HG03066 (cell line): Measurements from ENCODE around the gene ATP7B.

Source experiments
- ATAC-seq: cut with Tn5 transposase; IDR thresholded peaks from one replicate; pipeline ENCODE4 v1.9.1; 2021; ENCODE audit warnings: low read depth; ENCODE audit not compliant: unreplicated experiment

Gene ATP7B

DNA sequence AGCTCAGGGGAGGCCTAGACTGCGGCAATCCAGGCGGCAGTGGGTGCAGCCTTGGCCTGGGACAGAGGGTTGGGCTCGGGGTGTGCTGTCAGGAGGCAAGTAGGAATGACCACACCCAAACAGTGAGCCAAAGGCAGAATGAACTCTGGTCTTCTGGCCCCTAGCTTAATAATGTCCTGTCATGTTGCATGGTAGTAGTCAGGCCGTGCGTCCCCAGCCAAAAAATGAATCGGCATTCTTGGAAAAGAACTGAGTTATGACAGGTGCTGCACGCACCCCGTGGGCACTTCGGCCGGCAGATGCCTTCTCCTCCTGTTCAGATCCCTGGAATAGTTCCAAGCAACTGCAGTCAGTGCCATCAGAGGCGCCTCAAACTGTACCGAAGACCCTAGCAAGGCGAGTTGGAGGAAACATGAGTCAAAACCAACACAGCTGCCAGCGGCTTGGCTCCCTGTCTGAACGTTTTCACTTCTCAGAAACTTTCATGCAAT lies 55.9 kb downstream of the ATP7B start:
- ATAC-seq = no peak

DNA sequence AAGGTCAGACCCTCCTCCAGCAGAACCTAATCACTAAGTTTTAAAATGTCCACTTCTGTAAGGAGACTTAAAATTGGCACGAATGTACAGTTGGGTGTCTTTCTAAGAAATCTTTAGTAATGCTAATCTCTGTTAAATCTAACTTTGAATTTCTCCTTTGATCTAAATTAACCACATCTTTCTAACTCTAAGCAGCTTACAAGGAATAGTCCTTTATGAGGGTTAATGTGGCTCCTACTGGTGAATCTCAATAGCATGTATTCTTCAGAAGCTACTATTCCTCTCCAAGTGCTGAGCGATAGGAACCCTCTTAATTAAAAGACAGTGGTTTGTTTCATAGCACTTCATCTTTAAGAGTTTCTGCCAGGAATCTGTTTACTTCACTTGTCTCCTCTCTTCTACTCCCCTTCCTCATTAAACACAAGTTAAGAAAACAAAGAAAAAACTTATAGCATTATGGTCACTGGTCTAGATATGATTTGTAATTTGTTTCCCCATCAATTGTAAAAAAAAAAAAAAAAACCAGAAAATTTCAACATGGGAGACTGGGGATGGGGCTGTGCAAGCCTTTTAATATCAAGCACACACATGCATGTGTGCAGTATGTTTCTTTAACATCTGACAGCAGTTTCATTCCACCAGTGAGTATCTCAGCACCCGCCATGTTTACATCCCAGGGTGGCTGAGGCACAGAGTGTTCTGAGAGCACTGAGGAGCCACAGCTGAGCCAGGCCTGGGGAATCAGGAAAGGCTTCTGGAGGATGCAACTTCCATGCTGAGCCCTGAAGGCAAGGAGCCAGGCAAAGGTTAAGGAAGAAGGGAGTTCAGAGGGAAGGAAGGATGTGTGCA lies 57.7 kb downstream of the ATP7B start:
- no peak for ATAC-seq

DNA sequence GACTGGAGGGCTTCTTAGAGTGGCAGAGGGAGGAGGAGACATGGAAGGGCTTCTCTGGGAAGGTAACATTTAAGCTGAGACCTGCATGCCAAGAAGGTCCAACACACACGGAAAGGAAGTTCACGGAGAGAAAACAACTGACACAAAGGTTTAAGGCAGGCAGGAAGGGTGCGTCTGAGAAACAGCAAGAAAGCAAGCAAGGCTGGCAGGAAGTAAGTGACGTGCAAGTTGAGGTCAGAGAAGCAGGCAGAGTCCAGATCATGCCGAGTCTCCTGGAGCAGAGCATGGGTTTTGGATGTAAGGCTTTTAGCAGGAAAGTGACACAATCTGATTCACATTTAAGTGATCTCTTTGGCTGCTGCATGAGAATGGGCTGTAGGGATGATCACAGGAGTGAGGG lies 60.5 kb downstream of the ATP7B start:
- no peak for ATAC-seq

DNA sequence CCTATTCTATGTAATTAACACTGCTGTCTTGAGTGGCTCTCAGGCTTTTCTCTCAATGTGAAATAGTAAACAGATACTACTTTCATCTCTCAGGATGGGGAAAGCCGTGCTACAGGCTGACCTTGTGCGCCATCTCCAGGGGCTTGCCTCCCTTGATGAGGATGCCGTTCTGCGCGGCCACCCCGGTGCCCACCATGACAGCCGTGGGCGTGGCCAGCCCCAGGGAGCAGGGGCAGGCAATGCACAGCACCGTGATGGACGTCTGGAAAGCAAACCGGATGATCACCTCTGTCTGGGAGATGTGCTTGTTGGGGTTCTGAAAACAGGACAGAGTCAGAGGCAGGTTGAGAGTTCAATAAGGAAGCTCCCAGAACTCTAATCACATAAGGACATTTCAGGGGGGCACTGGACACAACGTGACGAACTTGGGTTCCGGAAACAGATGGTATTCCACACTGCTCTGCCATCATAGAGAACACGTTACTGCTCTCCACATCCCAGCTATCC lies 65.0 kb downstream of the ATP7B start:
- no peak for ATAC-seq

DNA sequence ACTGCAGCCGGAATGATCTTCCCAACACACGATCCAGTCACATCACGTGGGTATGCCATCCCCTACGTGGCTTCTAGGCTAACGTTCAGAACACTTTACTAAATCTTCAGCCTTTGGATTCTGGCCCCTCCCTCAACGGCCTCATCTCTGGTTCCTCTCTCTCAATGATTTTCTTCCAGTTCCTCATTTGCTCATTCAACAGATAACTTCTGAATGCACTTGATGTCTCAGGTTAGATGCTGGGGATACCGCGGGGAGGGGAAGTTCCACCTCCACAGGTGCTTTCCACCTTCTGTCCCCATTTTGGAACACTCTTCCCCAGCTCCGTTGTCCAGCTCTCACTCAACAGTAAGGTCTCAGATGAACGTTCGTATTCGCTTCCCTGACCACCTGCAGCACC lies 66.1 kb downstream of the ATP7B start:
- ATAC-seq = no peak

DNA sequence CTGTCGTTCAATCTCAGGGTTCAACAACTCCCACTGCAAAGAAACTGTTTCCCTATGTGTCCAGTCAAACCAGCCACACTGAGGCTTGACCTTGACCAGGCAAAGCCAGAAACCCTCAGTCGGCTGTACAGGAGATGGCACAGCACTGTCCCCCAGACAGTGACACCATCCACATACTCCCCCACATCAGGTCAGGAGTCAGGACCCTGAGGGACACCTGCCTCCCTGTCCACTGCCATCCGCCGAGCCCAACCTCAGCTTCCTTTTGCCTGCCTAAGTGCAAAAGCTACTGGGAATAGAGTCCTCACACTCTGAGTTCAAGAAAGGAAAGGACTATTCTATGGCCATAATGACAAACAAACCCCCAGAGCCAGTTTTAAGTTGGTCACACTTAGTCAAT lies 66.8 kb downstream of the ATP7B start:
- no peak for ATAC-seq

DNA sequence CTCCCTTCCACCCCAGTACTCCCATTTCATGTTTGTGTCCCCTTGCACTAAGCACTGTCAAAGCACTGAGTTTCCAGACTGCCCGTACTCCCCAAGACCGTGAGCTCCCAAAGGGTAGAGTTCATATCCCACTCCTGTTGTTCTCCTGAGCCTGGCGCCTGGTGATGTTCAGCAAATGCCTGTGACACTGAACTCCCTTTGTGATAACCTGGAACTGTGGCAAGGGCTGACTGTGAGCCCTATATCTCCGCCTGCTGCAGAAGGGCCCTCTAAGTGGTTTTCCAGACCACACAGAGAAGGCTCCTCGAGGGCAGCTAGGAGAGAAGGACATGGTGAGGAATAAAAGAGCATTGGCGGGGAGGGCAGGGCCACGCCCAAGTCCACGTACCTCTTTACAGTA lies 67.5 kb downstream of the ATP7B start:
- no peak for ATAC-seq

DNA sequence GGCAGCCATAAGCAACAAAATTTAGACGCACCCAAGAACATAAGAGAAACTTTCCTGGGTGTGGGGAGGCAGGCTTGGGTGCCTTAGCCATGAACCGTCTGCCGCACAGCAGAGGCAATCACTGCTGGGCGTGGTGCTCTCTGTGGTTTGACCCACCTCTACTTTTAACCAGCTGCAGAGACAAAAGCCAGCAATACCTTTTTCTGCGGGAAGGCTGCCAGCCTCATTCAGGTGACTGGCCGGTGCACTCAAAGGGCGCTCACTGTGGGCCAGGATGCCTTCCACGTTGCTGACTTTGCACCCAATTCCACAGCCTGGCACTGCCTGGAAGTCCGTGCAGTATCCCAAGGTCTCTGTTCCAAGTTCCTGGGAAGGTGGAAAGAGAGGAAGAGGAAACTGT lies 69.1 kb downstream of the ATP7B start:
- ATAC-seq = no peak

DNA sequence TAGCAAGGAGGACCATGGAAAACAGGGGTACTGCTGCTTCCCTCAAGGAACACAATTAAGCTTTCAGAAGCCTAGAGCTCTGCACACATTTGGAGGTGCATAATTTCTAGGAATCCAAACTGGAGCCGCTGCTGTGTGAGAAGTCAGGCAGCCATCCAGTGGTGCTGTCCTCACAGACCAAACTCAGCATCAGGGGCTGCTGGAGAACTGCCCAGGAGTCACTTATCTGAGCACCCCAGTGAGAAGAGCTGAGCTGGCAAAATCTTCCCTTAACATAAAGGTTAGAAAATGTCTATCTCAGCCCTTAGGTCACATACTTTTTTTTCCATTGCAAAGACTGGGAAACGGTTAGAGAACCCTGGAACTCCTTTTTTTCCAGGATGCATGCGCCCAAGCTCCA lies 72.8 kb downstream of the ATP7B start:
- ATAC-seq = no peak

DNA sequence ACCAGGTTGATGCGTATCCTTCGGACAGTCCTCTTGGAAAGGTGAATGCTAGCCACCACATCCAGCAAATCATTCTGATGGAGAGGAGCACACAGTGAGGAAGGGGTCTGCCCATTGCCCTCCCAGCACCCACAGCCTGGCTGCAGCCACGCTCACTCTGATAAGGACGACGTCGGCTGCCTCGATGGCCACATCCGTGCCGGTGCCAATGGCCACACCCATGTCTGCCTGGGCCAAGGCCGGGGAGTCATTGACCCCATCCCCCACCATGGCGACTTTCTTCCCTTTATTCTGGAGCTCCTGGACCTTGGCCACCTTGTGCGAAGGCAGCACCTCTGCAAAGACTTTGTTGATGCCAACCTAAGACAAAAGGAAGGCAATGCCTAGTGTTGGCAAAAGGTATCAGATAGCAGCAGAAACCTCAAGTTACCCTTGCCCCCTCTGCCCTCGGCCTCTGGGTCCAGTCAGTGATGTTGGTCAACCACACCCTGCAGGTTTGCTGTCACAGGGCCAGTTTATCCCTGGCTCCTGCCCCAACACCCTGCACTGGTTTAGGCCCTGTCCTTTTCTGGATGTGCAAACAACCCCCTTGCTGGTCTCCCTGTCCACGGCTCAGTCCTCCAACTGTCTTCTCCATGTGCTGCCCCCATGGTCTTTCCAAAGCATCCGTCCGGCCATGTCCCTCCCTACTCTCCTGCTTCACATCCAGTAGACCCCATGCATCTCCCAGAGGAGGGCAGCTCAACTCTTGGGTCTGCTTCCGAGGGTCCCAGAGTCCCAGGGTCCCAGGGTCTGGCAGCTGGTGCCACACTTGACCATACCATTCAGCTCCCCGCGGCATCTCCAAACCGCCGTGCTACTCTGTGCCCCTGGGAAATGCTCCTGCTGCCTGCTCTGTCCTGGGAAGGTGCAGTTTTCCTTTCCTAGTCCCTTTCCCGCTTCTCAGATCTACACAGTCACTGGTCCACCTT lies 73.6 kb downstream of the ATP7B start:
- no peak for ATAC-seq

DNA sequence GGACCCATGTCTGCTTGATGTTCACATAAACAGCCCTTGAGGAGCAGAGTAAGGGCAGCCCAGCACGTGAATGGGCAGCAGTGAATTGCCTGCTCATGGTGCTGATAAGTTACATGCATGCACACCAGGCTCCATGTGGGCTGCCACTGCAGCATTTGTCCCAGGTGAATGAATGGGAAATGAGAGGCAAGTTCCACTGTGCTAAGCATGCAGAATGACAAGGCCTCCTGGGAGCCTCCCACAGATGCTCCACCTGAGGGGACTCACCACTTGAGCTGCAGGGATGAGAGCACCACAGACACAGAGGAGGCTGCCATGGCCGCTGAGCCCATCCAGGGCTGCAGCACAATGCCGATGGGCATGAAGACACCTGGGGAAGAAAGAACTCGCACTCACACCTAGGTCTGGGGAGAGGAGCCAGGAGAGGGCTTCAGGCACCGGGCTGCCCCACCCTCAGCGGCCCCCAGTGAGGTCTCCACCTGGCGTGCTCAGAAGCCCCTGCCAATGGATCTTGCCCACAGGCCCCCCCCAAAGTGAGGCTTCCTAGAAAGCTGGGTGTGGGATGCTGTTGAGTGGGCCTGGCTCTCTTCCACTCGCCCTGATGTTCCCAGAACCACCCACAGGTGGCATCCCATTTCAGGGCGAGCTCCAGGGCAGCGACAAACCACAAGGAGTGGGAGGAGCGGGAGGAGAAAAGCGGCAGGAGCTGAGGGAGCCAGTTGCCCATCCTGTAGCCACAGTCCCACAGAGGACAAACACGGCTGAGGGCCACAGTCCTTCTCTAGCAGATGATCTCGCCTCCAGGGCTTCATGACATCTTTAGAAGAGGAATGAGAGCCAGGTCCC lies 75.7 kb downstream of the ATP7B start:
- no peak for ATAC-seq

DNA sequence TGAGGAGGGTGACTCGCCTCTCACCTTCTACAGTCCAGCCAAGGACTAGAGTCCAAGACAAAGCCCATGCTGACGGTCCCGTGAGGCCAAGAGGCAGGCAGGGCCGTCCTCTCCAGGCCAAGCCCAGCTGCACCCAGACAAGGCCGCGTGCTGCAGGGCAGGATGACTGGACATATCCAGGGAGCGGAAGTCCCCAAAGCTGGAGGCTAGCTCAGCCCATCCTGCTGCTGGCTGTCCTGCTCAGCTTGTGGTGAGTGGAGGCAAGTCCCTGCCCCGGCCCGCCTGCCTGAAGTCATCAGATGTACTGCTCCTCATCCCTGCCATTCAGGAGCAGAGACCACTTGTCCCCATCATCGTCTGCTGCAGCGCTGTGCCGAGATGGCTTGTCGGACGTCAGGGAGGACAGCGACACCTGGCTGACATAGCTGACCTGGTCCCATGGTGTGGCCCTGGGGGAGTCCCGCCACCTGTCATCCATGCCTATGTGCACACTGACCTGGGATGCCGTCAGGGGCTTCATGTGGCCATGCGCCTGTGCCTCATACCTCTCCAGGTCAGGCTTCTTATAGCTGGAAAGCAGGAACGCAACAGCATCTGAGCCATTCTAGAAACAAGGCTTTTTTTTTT lies 76.7 kb downstream of the ATP7B start:
- no peak for ATAC-seq

DNA sequence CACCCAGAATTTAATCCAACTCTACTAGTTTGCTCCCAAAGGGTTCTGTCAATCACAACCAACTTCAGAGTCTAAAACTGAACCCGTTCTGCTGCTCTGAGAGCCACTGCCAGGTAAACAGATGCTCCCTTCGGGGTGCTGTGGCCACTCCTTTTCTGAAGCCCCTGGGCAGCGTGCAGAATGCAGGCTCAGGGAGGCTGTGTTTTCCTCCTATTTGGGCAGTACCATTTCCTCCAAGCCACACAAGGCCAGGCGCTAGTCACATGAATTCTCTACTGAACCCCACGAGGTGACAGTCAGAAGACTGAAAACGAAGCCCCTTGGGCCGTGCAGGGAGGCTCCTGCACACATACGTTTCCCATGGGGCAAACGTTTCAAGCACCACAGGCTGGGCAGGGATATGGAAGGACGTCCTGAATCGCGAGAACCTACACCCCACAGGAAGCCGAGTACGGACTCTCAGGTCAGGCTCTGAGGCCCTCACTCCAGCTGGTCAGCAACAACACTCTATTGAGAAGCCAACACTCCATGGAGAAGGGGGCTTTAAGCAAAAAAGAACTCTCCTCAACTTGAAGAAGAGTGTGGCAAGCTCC lies 77.7 kb downstream of the ATP7B start:
- ATAC-seq = no peak

DNA sequence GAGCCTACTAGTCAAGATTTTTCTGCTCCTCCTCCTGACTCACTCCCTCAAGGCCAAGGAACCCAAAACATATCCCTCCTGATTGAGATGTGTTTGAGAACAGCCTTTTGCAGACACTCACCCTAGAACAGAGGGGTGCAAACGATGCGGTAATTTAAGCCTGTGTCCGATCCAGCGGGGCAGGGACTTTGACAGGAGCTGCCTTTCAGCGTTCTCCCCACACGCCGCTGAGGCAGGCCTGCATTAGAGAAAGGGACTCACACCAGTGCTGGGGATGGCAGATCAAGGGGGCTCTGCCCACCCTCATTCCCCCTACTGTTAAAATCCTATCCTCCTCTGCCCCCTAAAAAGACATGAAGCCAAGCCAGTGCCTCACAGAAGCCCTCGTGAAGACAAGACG lies 79.0 kb downstream of the ATP7B start:
- ATAC-seq = no peak

DNA sequence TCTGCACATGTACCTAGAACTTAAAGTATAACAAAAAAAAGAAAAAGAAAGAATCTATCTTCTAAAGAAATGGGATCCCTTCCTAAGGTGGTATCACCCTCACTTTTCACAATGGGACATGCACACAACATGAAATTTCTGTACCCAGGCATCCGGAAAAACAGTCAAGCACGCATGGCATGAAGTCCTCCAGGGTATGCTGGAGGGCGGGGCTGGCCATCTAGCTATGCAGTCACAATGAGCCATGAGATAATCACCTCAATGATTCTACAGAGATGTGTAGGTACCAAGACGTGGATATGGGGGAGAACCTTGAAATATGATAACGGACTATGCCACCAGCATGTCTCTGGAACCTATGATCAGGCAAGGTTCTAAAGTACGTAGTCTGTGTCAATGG lies 79.6 kb downstream of the ATP7B start:
- ATAC-seq = no peak

DNA sequence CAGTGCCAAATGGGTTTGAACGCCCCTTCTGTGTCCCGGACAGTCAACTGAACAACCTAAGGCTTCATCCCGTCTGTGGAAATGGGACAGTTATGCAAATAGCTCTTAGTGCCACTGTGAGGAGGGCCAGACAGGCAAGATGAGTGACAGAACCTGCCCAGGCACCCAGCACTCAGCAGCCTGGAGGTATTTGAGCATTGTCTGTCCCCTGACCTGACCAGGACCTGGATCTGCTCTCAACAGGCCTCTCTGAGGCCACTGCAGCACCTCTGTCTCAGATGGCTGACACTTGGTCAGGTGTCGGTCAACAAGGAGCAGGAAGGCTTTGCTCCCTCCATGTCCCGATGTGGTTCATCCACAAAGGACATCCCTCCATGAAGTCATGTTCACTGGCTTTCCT lies 81.6 kb downstream of the ATP7B start:
- no peak for ATAC-seq

DNA sequence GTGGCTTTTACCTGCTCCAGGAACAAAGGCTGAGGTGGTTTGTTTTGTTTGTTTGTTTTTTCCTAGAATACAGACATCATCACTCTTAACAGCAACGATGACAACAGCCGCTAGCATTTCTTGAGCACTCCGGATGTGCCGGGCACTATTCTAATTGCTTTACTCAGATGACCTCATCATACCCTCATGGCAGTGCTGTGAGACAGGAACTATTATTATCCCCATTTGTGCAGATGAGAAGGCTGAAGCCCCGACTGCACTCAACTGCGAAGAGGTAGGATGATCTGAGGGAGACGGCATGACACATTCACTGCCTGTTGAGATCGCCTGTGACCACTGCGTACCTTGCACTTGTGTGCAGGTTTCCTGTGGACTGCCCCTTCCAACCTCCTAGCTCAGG lies 83.0 kb downstream of the ATP7B start:
- ATAC-seq = no peak

DNA sequence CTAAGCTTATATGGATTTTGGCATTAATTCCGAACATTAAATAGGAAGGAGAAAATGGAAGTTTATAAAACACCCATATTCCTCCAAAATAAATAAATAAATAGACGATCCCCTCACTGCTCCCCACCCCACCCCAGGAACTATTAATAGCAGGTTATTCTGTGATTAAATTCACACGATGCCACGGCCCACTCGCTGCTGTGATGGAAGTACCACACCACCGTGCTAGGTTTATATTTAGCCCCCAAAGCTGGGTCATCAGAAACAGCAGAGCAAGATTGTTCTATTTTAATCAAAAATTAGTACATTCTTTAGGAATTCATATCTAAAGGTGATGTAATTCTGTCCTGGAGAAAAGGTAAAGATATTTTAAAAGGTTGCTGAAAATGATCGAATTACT lies 84.1 kb downstream of the ATP7B start:
- no peak for ATAC-seq

DNA sequence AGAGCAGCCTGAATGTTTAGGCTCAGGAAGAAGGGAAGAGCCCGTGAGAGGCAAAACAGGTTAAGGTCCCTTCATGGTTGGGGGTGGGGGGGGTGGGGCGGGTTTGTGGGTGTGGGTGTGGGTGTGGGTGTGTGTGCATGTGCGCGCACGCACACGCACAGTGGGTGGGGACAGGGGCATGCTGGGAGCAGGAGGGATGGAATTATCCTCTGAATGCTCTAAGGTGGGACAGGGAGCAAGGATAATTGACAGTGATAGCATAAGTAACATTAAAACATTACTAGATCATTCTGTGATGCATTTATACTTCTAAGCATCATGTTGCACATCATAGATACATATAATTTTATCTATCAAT lies 84.7 kb downstream of the ATP7B start:
- no peak for ATAC-seq
